Activated naive CD8-positive, alpha-beta T cell (primary cell): ENCODE results near the gene NFIB.

Source experiments
- H3K27ac Mint-ChIP-seq: one replicate; pipeline ENCODE4 v1.8.0; 2021; ENCODE audit warnings: mixed read lengths
- H3K27me3 Mint-ChIP-seq: one replicate; pipeline ENCODE4 v1.8.0; 2021; ENCODE audit warnings: mixed read lengths
- H3K36me3 Mint-ChIP-seq: one replicate; pipeline ENCODE4 v1.8.0; 2021; ENCODE audit warnings: mixed read lengths
- H3K4me1 Mint-ChIP-seq: one replicate; pipeline ENCODE4 v1.8.0; 2021; ENCODE audit warnings: low read depth, mixed read lengths
- H3K4me3 Mint-ChIP-seq: one replicate; pipeline ENCODE4 v1.8.0; 2021; ENCODE audit warnings: mild to moderate bottlenecking, mixed read lengths
- H3K9me3 Mint-ChIP-seq: one replicate; pipeline ENCODE4 v1.8.0; 2021; ENCODE audit warnings: low read depth, mixed read lengths

The NFIB gene

GRCh38 chr9:14339746-14340145 is 25.8 kb upstream of the NFIB start:
- Mint-ChIP-seq H3K4me3 (no peak overlapping the region), H3K27ac (no peak overlapping the region), H3K27me3 (peaks cover 15% of the 10 kb centered on the region), H3K4me1 (peaks cover 1% of the 10 kb centered on the region), H3K9me3 (no peaks in the 10 kb centered on the region), H3K36me3 (no peaks in the 10 kb centered on the region)

- H3K4me1 Mint-ChIP-seq: no peaks in the 10 kb centered on the region
- no peaks in the 10 kb centered on the region for H3K9me3 Mint-ChIP-seq
- H3K36me3 Mint-ChIP-seq: no peaks in the 10 kb centered on the region
- no peak overlapping the region for H3K4me3 Mint-ChIP-seq
- H3K27ac Mint-ChIP-seq: no peak overlapping the region
- H3K27me3 Mint-ChIP-seq: peaks cover 15% of the 10 kb centered on the region
Observed at GRCh38 chr9:14337615-14338014, 23.7 kb upstream of the NFIB start.

DNA sequence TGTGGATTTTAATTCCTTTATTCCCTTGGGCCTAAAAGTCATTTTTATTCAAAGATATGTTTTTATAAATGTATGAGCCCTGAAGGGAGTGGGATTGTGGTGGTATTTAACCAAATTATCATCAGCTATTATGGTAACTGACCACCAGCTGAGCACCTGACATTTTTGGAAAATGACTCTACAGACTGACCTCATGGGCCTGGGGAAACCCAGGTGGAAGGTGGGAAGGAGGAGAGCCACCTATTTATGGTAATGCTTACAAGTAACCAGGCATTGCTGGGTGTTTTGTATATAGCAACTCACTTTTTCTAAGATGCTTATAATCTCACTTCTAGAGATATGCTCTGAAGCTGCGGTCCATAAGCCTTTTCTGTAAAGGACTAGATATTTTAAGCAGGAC is 22.3 kb upstream of the NFIB start:
- Mint-ChIP-seq H3K4me1 (no peaks in the 10 kb centered on the region), H3K27ac (no peak overlapping the region), H3K9me3 (no peaks in the 10 kb centered on the region), H3K36me3 (no peaks in the 10 kb centered on the region), H3K27me3 (peaks cover 9% of the 10 kb centered on the region), H3K4me3 (no peak overlapping the region)

DNA sequence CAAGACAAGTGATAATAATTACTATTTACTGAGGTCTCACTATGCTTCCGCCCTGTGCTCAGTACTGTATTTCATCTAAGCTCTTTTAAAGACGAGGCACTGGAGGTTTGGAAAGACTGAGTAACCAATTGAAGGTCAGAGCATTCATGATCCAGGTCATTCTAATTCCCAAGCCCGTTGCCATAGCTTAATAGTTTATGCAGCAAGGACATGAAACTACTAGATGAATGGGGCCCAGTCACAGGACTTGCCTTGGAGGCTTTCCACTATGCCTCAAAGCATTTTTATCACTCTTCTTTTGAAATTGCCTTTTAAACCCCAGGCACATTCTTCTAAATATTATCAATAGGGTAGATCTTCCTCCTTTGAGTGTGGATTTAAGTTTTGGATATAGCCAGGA is 17.2 kb upstream of the NFIB start:
- Mint-ChIP-seq H3K27ac (no peak overlapping the region), H3K4me1 (no peaks in the 10 kb centered on the region), H3K9me3 (no peaks in the 10 kb centered on the region), H3K36me3 (no peaks in the 10 kb centered on the region), H3K4me3 (no peak overlapping the region), H3K27me3 (peaks cover 7% of the 10 kb centered on the region)

- H3K36me3 Mint-ChIP-seq: no peaks in the 10 kb centered on the region
- H3K4me1 Mint-ChIP-seq: peaks cover 5% of the 10 kb centered on the region
- no peaks in the 10 kb centered on the region for H3K9me3 Mint-ChIP-seq
- H3K27ac Mint-ChIP-seq: no peak overlapping the region
- no peak overlapping the region for H3K4me3 Mint-ChIP-seq
- H3K27me3 Mint-ChIP-seq: peaks cover 23% of the 10 kb centered on the region
Observed at GRCh38 chr9:14327036-14327435, 13.1 kb upstream of the NFIB start.

GRCh38 chr9:14326264-14326826 is 12.4 kb upstream of the NFIB start:
- Mint-ChIP-seq H3K4me1 (peaks cover 10% of the 10 kb centered on the region), H3K9me3 (no peaks in the 10 kb centered on the region), H3K36me3 (no peaks in the 10 kb centered on the region), H3K4me3 (no peak overlapping the region), H3K27me3 (peaks cover 23% of the 10 kb centered on the region), H3K27ac (no peak overlapping the region)

DNA sequence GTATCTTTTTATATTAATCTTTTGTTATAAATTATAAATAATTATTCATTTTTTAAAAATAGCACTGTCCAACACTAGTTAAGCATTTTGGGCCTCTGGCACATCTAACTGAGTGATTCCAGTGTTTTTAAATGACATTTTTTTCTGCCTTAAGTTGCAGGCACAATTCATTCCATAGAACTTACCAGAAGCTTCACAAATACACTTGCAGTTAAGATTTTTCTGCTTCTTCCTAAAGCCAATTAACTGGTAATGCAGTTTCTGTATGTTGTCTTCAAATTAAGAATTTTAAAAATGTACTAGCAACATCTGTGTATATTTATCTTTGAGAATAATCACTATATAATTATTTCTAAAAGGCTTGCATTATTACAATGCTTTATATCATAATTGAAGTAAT is 11.2 kb upstream of the NFIB start:
- Mint-ChIP-seq H3K36me3 (no peaks in the 10 kb centered on the region), H3K4me1 (peaks cover 13% of the 10 kb centered on the region), H3K9me3 (no peaks in the 10 kb centered on the region), H3K4me3 (no peak overlapping the region), H3K27me3 (peaks cover 31% of the 10 kb centered on the region), H3K27ac (no peak overlapping the region)

DNA sequence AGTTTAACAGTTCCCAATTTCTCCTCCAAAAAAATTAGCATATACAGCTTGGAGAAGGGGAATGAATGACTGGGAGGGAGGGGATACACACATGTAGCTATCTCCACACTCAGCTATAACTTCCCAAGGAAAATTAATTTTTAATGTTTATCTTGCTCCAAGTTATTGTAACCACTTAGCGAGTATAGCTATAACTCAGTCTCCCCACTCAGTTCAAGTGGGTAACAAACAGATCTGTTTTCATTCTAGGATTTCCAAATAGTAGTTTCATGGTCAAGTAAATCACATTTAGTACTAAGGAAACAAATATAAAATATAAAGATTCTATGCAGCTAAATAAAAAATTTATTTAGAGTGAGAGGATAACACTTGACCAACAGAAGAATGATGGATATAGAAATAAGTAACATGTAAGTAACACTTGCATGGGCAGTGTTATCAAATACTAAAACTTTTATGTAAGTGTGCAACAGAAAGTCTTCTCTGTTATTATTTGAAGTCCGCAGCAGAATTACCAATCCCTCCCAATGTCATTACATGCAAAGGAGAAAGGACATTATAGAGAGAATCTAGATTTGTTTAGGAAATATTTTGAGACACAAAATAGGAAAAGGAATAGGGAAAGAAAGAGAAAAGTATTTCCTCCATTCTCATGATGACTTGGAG is 10.2 kb upstream of the NFIB start:
- H3K27ac Mint-ChIP-seq: no peak overlapping the region
- peak overlapping the region; percentile 84 for H3K4me3 Mint-ChIP-seq
- H3K36me3 Mint-ChIP-seq: no peaks in the 10 kb centered on the region
- peaks cover 13% of the 10 kb centered on the region for H3K4me1 Mint-ChIP-seq
- H3K27me3 Mint-ChIP-seq: peaks cover 33% of the 10 kb centered on the region
- no peaks in the 10 kb centered on the region for H3K9me3 Mint-ChIP-seq

GRCh38 chr9:14323083-14323971 is 9.4 kb upstream of the NFIB start:
- Mint-ChIP-seq H3K4me1 (peaks cover 13% of the 10 kb centered on the region), H3K4me3 (peak overlapping the region; percentile 84), H3K27me3 (peaks cover 33% of the 10 kb centered on the region), H3K36me3 (no peaks in the 10 kb centered on the region), H3K9me3 (no peaks in the 10 kb centered on the region), H3K27ac (no peak overlapping the region)

GRCh38 chr9:14322211-14323082 is 8.5 kb upstream of the NFIB start:
- Mint-ChIP-seq H3K36me3 (no peaks in the 10 kb centered on the region), H3K9me3 (no peaks in the 10 kb centered on the region), H3K4me1 (peaks cover 13% of the 10 kb centered on the region), H3K4me3 (peak overlapping the region; percentile 86), H3K27ac (no peak overlapping the region), H3K27me3 (peaks cover 37% of the 10 kb centered on the region)

GRCh38 chr9:14321517-14322130 is 7.7 kb upstream of the NFIB start:
- Mint-ChIP-seq H3K27me3 (peaks cover 43% of the 10 kb centered on the region), H3K27ac (no peak overlapping the region), H3K36me3 (no peaks in the 10 kb centered on the region), H3K4me3 (peak overlapping the region; percentile 86), H3K9me3 (no peaks in the 10 kb centered on the region), H3K4me1 (peaks cover 13% of the 10 kb centered on the region)

DNA sequence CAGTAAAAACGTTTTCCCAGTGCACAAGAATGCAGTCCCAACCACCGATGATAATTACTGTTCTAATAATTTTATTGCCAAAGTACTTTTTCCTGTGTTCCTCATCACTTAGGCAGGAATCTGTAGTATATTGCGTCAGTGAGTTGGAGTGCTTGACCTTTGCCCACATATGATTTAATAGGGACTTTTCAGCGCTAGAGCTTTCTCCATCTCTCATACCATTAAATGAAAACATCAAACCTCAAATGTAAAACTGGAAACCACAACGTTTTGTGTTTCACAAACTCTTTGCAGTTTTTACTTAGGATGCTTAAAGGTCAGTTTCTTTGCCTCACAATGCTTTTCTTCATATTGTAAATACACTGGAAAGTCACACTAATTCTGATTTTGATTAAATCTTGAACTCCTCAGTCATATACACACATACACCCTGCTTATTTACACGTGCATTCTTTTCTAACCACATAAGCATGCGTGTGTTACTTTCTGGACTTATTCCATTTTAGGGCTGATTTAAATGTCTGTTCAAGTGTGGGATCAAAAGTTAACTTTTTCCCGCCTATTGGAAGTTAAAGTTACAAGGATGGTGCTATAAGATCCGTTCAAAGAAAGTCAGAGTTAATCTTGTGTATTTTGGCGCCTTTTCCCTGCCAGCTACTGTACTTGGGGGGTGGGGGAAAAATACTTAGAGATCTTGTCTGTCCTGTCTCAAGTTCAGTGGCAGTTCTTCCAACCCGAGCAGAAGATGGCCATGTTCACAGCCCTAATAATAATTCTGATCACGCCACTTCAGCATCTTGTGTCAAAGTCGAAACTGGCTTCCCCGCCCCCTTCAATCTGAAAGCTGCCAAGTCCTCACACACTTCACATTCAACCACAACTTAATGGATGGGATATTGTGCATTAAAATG is 6.6 kb upstream of the NFIB start:
- Mint-ChIP-seq H3K9me3 (no peaks in the 10 kb centered on the region), H3K27ac (no peak overlapping the region), H3K27me3 (peaks cover 43% of the 10 kb centered on the region), H3K4me1 (peaks cover 17% of the 10 kb centered on the region), H3K36me3 (no peaks in the 10 kb centered on the region), H3K4me3 (peak overlapping the region; percentile 74)

DNA sequence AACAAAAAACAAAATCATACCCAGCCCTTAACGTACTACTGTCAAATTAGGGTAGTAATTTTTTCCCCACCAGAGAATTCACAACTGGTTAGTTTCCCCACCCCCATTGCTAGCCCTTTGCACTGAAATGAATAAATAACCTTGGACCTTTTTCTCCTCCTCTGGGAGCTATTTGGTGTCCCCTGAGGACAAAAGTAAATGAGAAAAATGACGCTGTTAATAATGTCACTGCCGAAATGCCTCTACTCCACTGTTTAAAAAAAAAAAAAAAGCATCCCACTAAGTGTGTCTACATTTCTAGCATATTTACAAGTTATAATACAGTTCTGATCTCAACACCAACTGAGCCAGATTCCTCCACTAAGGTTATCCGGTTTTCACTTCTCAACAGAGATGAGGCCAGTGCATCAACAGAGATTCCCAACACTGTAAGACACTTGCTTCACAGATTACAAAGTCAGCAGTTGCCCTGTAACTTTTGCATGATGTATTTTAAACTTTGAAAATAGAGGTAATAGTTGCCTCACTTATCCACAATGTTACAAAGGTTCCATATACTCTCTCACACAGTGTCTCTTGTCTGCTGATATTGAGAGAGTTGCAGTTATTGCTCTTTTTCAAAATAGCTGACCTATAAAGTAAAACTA is 5.1 kb upstream of the NFIB start:
- H3K36me3 Mint-ChIP-seq: no peaks in the 10 kb centered on the region
- no peak overlapping the region for H3K4me3 Mint-ChIP-seq
- peaks cover 42% of the 10 kb centered on the region for H3K27me3 Mint-ChIP-seq
- no peaks in the 10 kb centered on the region for H3K9me3 Mint-ChIP-seq
- H3K4me1 Mint-ChIP-seq: peaks cover 22% of the 10 kb centered on the region
- H3K27ac Mint-ChIP-seq: no peak overlapping the region
